HTERT RPE-1 (cell line): ENCODE data around the gene NOX5.

Source experiments
- in situ Hi-C: fragments of 300-500 bp; cut with MboI; formaldehyde crosslinking; loops from 4 replicates; pipeline ENCODE4 v1.14.3; 2020; ENCODE audit warnings: low sequenced_read_pairs

Gene NOX5

DNA sequence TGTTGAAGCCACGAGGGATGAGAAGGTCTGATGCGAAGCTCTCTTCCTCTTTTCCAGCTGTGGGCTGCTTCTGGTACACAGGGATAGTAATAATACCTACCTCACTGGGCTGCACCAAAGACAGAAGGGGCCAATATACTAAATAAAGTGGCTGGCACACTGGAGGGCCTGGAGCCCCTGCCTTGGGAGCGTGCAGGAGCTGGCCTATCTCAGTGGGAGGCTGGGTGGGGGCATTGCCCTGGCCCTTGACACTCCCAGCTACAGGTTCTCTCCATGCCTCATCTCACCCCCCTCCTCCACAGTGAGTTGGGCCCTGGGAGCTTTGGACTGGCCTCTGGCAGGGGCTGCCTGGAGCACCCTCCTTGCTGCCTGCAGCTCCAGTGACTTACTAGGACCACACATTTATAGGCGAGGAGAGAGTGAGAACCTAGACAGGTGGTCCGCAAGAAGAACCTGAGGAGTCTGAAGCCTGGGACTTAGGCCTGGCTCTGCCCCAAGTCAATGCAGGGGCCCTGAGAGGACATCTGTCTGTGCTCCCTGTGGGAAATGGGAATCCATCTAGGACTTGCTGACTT, 1.6 kb downstream of the NOX5 start:
- in situ Hi-C loops: no loop called here

DNA sequence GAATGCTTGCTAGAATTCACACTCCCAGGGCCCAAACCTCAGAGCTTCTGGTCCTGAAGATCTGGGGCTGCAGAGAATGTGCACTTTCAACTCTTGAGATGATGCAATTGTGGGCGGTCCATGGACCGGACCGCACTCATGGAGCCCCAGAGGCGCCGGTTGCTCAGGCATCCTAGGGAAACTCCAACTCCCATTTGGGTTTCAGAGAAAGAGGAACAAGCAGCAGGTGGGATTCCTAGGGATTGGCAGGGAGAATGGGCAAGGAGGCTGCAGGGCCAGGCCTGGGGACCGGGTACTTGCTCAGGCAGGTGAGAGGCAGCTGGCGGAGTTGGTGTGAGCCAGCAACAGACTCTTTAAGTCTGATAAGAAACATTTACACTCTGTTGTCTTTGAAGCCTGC, 3.5 kb downstream of the NOX5 start:
- in situ Hi-C loops: no loop called here

DNA sequence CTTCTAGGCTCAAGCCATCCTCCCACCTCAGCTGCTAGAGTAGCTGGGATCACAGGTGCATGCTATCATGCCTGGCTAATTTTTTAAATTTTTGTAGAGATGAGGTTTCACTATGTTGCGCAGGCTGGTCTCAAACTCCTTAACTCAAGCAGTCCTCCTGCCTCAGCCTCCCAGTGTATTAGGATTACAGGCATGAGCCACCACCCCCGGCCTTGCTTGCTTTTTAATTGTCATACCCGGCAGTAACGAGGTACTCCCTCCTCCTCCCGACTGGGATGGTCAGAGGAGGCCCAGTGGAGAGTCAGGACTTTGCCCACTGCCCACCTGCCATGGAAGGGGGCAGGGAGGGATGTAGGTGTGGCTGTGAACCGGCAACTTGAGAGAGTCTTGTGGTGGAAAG, 4.5 kb downstream of the NOX5 start:
- in situ Hi-C loops: no loop called here

DNA sequence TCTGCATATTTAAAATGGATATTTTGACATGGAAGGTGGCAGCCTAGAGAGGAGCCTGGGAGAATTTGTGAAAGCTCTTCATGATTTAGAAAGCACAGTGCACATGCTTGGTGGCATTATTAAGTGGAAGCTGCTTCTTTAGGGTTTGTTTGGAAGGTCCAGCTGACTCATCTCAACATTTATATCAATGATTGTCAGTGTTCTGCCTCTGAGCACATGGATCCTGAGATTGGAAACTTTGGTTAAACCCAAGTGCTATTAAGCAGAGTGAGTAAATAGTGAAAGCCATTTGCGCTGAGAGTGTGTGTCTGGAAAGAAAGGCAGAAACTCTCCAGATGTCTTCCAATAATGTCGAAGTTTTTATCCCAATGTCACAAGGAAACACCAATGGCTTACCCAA, 7.4 kb downstream of the NOX5 start:
- in situ Hi-C loops: no loop called here

DNA sequence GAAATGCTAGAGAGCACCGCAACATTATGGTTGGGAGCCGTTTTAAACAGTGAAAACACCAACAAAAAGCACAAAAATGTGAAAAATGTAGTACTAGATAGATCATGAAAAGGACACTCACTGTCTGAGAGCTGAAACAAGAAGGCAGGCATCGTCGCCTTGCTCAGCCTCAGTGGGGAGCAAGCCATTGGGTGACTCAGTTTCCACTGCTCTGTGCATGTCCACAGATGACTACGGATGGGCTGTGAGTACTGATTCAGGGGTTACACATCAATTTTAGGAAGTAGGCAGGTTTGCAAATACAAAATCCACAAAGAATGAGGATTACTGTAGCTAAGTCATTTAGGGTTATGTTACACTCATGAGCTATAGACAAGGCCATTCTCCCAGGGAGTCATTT, 10.8 kb downstream of the NOX5 start:
- in situ Hi-C loops: no loop called here

DNA sequence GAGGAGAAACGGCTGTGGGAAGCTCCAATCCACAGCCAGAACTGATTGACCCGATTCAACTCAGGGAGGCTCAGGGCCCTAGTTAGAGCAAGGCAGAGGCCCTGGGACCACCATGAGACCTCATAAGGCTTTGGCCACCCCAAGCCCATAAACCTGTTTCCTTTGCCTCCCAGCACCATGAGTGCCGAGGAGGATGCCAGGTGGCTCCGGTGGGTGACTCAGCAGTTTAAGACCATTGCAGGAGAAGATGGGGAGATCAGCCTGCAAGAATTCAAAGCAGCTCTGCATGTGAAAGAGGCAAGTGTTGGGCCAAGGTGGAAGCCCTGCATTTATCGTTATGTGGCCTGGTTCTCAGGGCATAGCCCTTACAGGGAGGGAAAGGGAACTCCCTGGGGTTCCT, 11.9 kb downstream of the NOX5 start:
- in situ Hi-C loops: no loop called here

DNA sequence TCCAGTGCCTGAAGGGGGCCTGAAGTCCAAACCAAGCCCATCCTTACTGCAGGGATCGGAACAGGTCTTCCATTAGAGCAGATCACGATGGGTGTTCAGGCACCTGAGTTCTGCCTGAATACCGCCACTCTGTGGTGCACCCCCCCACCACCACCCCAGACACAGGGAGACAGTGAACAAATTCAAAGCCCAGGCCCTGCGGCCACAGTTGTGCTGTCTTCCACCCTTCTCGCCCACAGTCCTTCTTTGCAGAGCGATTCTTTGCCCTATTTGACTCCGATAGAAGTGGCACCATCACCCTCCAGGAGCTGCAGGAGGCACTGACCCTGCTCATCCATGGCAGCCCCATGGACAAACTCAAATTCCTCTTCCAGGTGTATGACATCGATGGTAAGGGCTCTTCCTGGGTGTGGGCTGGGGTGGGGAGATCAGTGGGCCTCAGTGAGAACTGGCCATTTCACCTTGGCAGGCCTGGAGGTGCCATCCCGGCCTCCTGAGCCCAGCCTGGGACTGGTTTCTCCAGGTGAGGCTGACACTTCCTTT, 13.6 kb downstream of the NOX5 start:
- in situ Hi-C loops: no loop called here

DNA sequence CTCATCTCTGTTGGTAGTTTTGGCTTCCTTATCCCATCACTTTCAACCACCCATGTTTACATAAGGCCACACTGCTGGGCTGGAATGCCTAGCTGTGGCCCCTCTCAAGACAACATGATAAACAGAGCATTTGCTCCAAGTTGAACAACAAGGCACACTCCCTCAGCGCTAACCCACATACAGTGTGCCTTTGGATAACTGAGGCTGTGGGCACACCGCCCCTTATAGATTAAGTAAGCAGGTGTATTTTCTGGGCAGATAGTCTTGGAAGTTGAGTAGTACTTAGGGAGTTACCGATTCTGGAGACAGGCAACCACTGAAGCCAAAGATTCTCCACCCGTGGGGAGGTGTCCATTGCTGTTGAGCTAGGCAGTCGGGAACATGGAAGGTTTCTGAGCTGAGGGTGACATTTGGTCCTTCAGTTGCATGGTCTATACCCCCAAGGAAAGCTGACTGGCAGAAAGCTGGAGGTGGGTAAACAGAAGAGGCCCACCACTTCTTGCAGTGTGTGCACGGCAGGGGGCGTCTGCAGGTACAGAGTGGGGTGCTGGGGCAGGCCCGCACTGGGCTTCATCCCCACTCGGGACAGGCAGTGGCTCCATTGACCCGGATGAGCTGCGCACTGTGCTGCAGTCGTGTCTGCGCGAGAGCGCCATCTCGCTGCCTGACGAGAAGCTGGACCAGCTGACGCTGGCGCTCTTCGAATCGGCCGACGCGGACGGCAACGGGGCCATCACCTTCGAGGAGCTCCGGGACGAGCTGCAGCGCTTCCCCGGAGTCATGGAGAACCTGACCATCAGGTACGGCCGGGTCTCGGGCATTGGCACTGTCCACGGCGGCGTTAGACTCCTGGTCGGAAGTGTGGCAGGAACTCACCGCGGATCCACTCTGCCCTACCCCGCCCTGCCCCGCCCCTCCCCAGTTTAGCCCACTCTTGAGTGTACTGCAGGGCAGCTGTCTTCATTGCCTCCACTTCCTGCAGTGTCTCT, 16.8 kb downstream of the NOX5 start:
- in situ Hi-C loops: no loop called here

DNA sequence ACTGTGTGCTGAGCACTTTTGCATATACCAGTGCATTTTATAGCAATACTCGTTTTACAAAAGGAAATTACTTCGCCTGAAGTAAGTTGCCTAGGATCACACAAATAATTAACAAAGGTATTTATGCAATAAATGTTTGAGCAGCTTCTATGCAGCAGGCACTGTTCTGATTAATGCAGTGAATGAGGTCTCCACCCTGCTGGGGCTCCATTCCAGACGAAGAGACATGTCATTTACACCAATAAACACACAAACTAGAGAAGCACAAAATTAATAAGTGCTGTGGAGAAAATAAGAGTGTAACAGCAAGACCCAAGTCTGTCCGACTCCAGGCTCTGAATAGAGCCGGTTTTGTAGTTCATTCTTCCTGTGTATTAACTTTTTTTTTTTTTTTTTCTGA, 17.5 kb downstream of the NOX5 start:
- in situ Hi-C loops: no loop called here

DNA sequence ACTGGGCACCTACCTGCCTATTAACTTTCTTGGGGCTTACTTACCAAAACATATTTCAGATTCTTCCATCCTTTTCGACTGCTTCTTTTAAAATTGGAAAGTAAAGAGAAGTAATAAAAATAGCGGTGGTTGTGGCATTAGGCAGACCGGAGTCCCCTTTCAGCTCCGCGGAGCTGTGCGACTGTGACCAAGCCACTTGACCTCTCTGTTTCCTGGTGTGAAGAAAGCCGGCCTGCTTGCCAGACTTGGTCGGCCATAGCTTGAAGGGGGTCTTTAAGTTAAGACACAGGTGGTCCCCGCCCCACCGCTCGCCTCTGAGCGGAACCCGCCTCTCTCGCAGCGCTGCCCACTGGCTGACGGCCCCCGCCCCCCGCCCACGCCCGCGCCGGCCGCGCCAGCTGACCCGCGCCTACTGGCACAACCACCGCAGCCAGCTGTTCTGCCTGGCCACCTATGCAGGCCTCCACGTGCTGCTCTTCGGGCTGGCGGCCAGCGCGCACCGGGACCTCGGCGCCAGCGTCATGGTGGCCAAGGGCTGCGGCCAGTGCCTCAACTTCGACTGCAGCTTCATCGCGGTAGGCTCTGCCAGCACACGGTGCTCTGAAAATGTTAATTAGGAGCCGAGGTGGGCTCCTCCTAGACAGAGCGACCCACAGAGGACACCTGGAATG, 18.3 kb downstream of the NOX5 start:
- in situ Hi-C loops: no loop called here

DNA sequence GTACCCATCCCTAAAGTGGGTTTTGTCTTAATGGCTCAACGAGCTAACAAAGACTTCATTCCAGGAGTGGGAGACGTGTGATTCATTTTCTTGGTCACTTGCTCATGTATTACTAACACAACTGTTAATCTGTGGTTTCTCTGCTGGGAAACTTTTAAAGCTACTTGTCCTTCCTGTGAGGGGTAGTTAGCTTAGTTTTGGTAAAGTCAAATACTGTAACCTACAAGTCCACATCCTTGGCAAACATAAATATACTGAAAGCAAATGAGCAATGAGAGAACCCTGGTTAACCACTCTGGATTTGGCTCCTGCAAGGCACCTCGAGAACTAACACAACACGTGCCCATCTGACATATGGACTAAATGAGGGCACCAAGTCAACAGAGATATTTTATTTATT, 19.9 kb downstream of the NOX5 start:
- in situ Hi-C loops: no loop called here

DNA sequence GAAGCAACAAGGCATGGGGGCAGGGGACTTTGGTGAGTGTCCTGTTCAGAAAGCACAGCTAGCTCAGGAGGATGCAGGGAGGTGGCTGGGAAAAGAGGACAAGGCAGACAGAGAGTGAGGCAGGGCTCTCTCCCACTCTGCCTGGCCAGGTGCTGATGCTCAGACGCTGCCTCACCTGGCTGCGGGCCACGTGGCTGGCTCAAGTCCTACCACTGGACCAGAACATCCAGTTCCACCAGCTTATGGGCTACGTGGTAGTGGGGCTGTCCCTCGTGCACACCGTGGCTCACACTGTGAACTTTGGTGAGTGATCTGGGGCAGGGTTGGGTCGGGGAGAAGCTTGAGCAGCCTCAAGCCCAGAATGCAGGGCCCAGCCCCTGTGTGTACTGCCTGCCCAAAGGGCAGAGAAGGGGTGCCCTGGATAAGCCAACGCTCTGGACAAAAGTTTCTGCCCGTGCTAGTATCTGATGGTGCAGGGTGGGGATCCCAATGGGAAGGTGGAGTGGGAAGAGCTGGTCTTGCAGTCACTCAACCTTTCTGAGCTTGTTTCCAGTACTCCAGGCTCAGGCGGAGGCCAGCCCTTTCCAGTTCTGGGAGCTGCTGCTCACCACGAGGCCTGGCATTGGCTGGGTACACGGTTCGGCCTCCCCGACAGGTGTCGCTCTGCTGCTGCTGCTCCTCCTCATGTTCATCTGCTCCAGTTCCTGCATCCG, 20.9 kb downstream of the NOX5 start:
- in situ Hi-C loops: no loop called here

DNA sequence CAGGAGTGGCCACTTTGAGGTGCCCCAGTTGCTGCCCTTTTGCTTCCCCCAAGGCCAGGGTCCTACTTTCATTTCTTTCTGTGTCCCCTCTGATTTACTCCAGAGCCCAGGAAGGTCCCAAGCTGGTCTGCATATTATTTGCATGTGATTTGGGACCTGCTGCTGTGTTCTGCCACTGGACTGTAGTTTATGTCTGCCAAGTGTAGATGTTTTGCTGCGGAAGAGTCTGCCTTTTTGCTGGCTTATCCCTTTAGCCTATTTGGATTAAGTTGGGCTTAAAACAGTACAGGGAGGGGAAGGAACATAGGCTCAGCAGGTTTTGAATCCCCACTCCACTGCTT, 21.4 kb downstream of the NOX5 start:
- in situ Hi-C loops: no loop called here

DNA sequence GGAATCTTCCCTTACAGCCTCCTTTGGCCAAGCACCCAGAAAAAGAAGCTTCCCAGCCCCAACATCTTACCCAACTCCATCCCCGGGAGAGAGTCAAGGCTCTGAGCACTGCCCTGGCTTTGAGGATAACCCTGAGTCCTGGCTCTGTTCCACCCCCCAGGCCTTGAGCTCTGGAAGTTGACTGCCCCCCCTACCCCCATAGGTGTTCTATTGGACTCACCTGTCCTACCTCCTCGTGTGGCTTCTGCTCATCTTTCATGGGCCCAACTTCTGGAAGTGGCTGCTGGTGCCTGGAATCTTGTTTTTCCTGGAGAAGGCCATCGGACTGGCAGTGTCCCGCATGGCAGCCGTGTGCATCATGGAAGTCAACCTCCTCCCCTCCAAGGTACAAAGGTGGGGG, 22.3 kb downstream of the NOX5 start:
- in situ Hi-C loops: no loop called here

DNA sequence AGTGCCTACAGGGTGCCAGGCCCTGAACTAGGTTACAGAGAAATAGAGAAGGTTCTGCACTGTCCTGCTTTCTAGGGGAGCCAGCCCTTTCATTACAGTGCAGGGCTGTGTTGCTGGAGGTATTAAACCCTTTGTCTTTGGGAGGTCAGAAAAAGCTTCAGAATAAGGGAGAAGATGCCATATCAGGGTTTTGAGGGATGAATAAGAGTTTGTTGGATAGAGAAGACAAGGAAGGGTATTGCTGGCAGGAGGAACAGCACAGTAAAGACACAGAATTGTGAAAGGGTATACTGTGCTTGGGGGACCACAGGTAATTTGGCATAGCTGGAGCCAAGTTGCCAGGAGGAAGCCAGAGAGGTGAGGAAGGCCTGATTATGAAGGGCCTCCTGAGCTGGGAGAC, 23.0 kb downstream of the NOX5 start:
- in situ Hi-C loops: no loop called here

DNA sequence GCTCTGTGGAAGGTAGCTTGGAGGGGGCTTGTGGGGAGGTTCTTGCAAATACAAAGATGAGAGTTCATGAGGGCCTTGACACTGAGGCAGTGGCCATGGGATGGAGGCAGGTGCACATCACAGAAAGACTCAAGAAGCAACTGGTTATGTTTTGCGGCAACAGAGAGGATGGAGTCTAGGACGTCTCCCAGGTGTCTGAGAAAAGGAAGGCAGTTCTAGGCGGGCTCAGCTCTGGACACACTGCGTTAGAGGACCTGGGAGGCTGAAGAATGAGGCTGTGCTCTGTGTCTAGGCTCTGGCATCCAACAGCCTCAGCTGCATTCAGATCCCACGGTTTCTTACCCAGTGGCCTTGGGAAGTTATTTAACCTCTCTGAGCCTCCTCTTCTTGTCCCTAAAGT, 23.5 kb downstream of the NOX5 start:
- in situ Hi-C loops: no loop called here

DNA sequence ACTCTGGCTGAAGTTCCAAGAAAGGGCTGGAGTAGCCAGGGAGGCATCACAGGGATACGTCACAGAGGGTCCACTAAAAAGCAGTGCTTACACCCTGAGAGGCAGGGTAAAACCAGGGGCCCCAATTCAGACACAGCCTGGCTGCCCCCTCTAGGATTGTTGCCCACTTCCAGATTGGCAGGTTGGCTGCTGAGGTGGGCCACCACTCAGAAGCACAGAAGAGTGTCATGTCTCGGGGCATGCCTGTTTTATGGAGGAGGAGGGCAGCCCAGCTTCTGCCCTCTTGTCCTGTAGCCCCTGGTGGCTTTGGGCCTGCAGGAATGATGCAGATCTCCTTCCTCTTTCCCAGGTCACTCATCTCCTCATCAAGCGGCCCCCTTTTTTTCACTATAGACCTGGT, 24.0 kb downstream of the NOX5 start:
- in situ Hi-C loops: no loop called here

DNA sequence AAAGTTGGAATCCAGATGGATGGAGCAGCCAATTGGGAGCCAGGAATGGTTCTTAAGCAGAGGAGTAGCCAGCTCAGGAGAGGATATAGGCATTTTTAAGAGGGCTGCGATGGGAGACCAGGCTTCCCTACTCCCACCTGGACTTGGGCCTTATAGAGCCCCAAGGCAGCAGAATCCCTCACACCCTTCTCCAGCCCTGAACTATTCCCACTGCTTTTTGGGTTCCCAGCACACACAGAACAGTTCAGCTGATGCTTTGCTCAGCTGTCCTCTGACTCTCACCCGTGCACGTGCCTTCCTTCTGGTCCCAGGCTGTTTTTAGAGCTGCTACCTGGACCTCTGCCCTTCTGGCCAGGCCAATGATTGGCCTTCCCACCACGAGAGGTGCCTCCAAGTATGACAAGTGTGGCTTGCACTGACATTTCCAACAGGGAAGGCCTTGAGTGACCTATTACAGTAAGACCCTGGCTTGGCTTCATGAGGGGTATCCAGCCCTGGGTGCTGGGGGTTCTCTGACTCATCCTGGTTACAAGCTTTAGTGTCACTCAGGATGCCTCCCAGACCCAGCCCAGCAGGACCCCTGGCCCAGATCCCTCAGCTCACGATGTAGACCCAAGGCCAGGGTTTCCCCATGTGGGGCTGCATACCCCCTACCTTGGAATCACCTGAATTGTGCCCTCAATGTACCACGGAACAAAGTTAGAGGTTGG, 25.2 kb downstream of the NOX5 start:
- in situ Hi-C loops: no loop called here

DNA sequence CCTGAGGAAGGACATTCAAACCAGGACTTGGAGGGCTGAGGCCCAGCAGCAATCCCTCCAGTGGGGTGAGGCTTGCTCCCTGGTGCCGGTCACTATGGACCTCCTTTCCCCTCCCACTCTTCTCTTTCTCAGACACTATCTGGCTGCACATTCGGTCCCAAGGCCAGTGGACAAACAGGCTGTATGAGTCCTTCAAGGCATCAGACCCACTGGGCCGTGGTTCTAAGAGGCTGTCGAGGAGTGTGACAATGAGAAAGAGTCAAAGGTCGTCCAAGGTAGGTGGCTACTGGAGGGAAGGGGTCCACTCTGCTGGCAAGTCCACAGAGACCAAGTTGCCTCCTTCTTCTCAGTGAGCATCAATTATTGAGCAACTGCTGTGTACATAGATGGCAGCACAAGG, 28.0 kb downstream of the NOX5 start:
- in situ Hi-C loops: no loop called here

DNA sequence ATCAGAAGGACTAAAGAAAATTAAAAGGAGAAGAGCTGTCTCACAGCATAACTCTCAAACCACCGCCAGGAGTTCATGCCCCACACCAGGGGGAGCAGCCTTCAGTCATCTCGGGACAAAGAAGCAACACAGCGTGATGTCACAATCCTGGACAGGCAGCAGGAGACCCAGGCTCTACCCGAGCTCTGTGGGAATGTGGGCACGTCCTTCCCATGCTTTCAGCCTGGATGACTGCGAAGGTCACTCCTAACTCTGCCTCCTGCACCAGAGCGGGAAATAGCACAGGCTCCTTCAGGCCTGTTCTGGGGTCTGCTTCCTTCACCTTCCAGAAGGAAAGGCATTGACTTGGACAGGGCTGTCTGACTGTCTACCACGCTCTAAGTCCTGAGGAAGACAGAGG, 31.3 kb downstream of the NOX5 start:
- in situ Hi-C loops: no loop called here

DNA sequence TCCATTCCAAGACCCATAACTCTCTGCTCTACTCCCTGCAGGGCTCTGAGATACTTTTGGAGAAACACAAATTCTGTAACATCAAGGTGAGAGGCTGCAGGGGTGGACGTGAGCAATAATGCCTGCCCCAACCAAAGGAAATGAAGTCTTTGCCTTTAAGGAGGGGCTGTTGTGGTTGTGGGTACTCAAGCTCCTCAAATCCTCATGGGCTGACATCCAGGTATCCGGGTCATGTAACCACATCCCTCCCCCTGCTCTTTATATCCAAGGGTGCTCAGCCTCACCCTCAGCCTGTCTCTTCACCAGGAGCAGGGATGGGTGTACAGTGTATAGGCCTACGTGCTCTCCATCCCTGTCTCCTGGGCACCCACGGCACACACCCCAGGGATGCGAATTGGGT, 32.3 kb downstream of the NOX5 start:
- in situ Hi-C loops: no loop called here
